GM23248 (cell line): Measurements from ENCODE around the gene WSCD1. TPM values are rescaled to one million over a fixed set of nuclear protein-coding genes. Genes with fewer than 3 reads are reported as not detected.

Source experiments
- DNase-seq: peaks from one replicate; pipeline ENCODE4 v3.0.0-alpha.2; 2015
- H2AFZ ChIP-seq: fragments of 200-600 bp; sonication (generic); 2 replicates; pipeline ENCODE4 v1.6.1; 2016; ENCODE audit warnings: antibody characterized with exemption
- H3F3A ChIP-seq: fragments of 200-600 bp; sonication (generic); 2 replicates; pipeline ENCODE4 v1.6.1; 2016; ENCODE audit warnings: mild to moderate bottlenecking, antibody characterized with exemption, mixed run types; ENCODE audit not compliant: insufficient read depth
- H3K27ac ChIP-seq: fragments of 200-600 bp; sonication (generic); 2 replicates; pipeline ENCODE4 v1.5.1; 2016; ENCODE audit warnings: mild to moderate bottlenecking
- H3K27me3 ChIP-seq: fragments of 200-600 bp; sonication (generic); replicated peaks from 2 replicates; pipeline ENCODE4 v1.6.1; 2016; ENCODE audit warnings: mild to moderate bottlenecking; ENCODE audit not compliant: insufficient read depth
- H3K36me3 ChIP-seq: fragments of 200-600 bp; sonication (generic); 2 replicates; pipeline ENCODE4 v1.6.1; 2016; ENCODE audit warnings: low read depth, mild to moderate bottlenecking
- H3K4me1 ChIP-seq: fragments of 200-600 bp; sonication (generic); 2 replicates; pipeline ENCODE4 v1.6.1; 2016; ENCODE audit warnings: mild to moderate bottlenecking; ENCODE audit not compliant: insufficient read depth
- H3K4me2 ChIP-seq: fragments of 200-600 bp; sonication (generic); one replicate; pipeline ENCODE4 v1.6.1; 2016; ENCODE audit warnings: mild to moderate bottlenecking; ENCODE audit not compliant: unreplicated experiment
- H3K4me3 ChIP-seq: fragments of 200-600 bp; sonication (generic); 2 replicates; pipeline ENCODE4 v1.5.1; 2016; ENCODE audit warnings: mild to moderate bottlenecking
- H3K79me2 ChIP-seq: fragments of 200-600 bp; sonication (generic); 2 replicates; pipeline ENCODE4 v1.6.1; 2016; ENCODE audit warnings: mild to moderate bottlenecking; ENCODE audit not compliant: insufficient read depth
- H3K9ac ChIP-seq: fragments of 200-600 bp; sonication (generic); 2 replicates; pipeline ENCODE4 v1.6.1; 2016; ENCODE audit warnings: mild to moderate bottlenecking
- H3K9me2 ChIP-seq: fragments of 200-600 bp; sonication (generic); 2 replicates; pipeline ENCODE4 v1.6.1; 2016; ENCODE audit warnings: mixed run types, mild to moderate bottlenecking, moderate library complexity; ENCODE audit not compliant: insufficient read depth
- H3K9me3 ChIP-seq: fragments of 200-600 bp; sonication (generic); one replicate; pipeline ENCODE4 v1.6.1; 2017; ENCODE audit warnings: low read depth
- H4K20me1 ChIP-seq: fragments of 200-600 bp; sonication (generic); 2 replicates; pipeline ENCODE4 v1.6.0; 2016; ENCODE audit not compliant: insufficient read depth
- EZH2 ChIP-seq: fragments of 200-600 bp; sonication (generic); IDR thresholded peaks from 2 replicates; pipeline ENCODE4 v1.6.1; 2018; ENCODE audit warnings: antibody characterized with exemption, mild to moderate bottlenecking; ENCODE audit not compliant: insufficient read depth, poor library complexity, severe bottlenecking
- EZH2phosphoT487 ChIP-seq: fragments of 200-600 bp; sonication (generic); IDR thresholded peaks from 2 replicates; pipeline ENCODE4 v1.6.1; 2018; ENCODE audit warnings: antibody characterized with exemption, moderate library complexity, mild to moderate bottlenecking, low read depth; ENCODE audit not compliant: insufficient read depth
- WGBS, 2 experiments: methylation state at CpG; one replicate each; pipeline ENCODE4 v1.1.6; 2015 to 2017; ENCODE audit warnings: low lambda C conversion rate in 2 of 2, low coverage in 1 of 2; ENCODE audit errors: missing lambda C conversion rate in 2 of 2; 5-methylcytosine and 5-hydroxymethylcytosine counted together
- in situ Hi-C: fragments of 300-500 bp; cut with MboI; formaldehyde crosslinking; loops from 2 replicates; pipeline ENCODE4 v1.15.0; 2020
- polyA plus RNA-seq: library from polyadenylated mRNA; unstranded; fragments of >200 nt; fragmentation: Nextera tagmentation; extraction: Ambion mirVana; gene quantifications from 2 replicates; pipeline ENCODE4 v1.2.1, GENCODE V29; 2016
- total RNA-seq: library from RNA; depleted of rRNA; stranded (reverse); fragments of >200 nt; shearing (Covaris generic); gene quantifications from 2 replicates; pipeline ENCODE4 v1.2.3, GENCODE V29; 2014

Gene WSCD1
- total and polyA plus RNA-seq, 2 experiments from 2014 or later, result 0.11 TPM; not detected in 1

DNA sequence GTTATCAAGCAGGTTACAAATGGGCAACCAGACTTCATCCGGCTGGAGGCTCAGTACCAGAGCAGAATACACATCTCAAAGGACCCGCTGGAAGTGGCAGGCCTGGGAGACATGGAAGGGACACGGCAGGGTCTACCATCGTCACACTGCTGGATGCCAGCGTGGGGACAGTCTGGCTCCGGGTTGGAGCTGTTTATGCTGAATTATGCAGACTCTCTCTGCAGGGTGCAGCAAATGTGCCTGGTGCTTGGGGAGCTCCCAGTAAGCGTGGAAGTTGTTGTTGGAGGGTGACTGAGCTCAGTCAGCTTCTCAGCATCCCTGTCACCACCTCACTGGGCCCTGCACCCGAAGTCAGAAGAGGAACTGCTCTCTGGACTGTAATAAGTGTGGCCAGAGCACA is 12.2 kb downstream of the WSCD1 start:
- 21 to 26% methylated on average over 8 of the region's 8 CpGs for WGBS, 2 experiments
- in situ Hi-C loops, result no loop called here
- Histone ChIP-seq H3K4me2 (no peak overlapping the region), H3K4me1 (no peaks in the 10 kb centered on the region), H3K36me3 (no peaks in the 10 kb centered on the region), H3K27me3 (no peaks in the 10 kb centered on the region; the same call in 1 of the 2 replicates), H3F3A (no peaks in the 10 kb centered on the region), H3K9me2 (no peaks in the 10 kb centered on the region), H3K4me3 (no peak overlapping the region), H4K20me1 (no peaks in the 10 kb centered on the region), H3K79me2 (no peaks in the 10 kb centered on the region), H3K27ac (no peak overlapping the region), H3K9ac (no peak overlapping the region), H3K9me3 (no peaks in the 10 kb centered on the region), H2AFZ (no peak overlapping the region)
- DNase-seq, result no peak
- no peak for TF ChIP-seq EZH2phosphoT487
- no peak for TF ChIP-seq EZH2

- H4K20me1 ChIP-seq, result no peaks in the 10 kb centered on the region
- H3K9me2 ChIP-seq, result no peaks in the 10 kb centered on the region
- no peak overlapping the region for H3K27ac ChIP-seq
- TF ChIP-seq EZH2phosphoT487, result no peak
- TF ChIP-seq EZH2, result no peak
- no peak for DNase-seq
- H2AFZ ChIP-seq, result no peak overlapping the region
- no peaks in the 10 kb centered on the region for H3K4me1 ChIP-seq
- no peaks in the 10 kb centered on the region for H3K36me3 ChIP-seq
- H3K9me3 ChIP-seq, result no peaks in the 10 kb centered on the region
- H3K79me2 ChIP-seq, result no peaks in the 10 kb centered on the region
- no peaks in the 10 kb centered on the region for H3F3A ChIP-seq
- H3K27me3 ChIP-seq, result no peaks in the 10 kb centered on the region
- 17 to 25% methylated on average over 25 of the region's 25 CpGs for WGBS, 2 experiments
- no peak overlapping the region for H3K9ac ChIP-seq
- in situ Hi-C loops, result no loop called here
- H3K4me3 ChIP-seq, result no peak overlapping the region
- no peak overlapping the region for H3K4me2 ChIP-seq
Observed at GRCh38 chr17:6084311-6085161, 14.4 kb downstream of the WSCD1 start.

GRCh38 chr17:6085812-6086211 is 15.6 kb downstream of the WSCD1 start:
- TF ChIP-seq EZH2phosphoT487, result no peak
- TF ChIP-seq EZH2, result no peak
- DNase-seq, result no peak
- in situ Hi-C loops, result no loop called here

DNA sequence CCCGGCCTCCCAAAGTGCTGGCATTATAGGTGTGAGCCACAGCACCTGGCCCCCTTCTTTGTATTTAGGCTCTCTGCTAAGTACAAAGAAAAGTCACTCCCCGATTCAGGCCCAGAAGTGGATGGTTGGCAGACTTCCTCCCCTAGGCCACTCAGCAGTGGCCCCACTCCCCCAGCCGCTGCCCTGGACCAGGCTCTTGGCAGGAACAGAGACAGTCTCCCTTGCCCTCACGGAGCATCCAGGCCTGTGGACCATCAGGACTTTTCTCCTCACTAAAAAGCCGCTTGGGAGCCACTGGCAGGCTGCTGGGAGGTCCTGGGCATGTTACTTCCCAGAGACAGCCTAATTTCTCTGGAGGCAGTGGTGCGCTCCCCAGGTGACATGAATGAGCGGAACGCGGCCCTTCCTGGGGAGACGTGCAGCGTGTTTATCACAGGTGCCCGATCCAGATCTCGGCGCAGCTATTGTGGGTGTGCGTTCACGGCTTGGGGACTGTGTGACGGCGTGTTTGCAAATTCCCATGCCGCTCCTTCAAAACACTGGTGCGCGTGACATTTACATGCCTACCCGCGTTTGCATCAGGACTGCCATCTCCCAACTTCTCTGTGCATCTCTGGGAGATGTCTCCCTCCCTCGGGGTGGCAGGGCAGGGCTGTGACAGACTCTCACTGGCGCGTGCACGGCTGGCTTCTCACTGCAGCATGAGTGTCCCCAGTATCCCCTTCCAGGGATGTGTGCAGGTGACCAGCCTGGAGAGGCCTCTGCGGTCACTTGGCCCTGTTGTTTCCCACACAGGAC is 16.6 kb downstream of the WSCD1 start:
- 63 to 64% methylated on average over 28 of the region's 28 CpGs for WGBS, 2 experiments
- DNase-seq, result no peak
- no peaks in the 10 kb centered on the region for H4K20me1 ChIP-seq
- no peak overlapping the region for H3K27ac ChIP-seq
- H3K9me2 ChIP-seq, result no peaks in the 10 kb centered on the region
- no peaks in the 10 kb centered on the region for H3K9me3 ChIP-seq
- no peaks in the 10 kb centered on the region for H3K27me3 ChIP-seq
- H3F3A ChIP-seq, result no peaks in the 10 kb centered on the region
- no peaks in the 10 kb centered on the region for H3K4me1 ChIP-seq
- no peak overlapping the region for H3K4me2 ChIP-seq
- H3K36me3 ChIP-seq, result no peaks in the 10 kb centered on the region
- no peak overlapping the region for H3K9ac ChIP-seq
- no peaks in the 10 kb centered on the region for H3K79me2 ChIP-seq
- H3K4me3 ChIP-seq, result no peak overlapping the region
- no peak overlapping the region for H2AFZ ChIP-seq
- in situ Hi-C loops, result no loop called here
- TF ChIP-seq EZH2phosphoT487, result no peak

More at GRCh38 chr17:6085812-6086211, 15.6 kb downstream of the WSCD1 start:
- Histone ChIP-seq H3K4me1 (no peaks in the 10 kb centered on the region), H3K27me3 (no peaks in the 10 kb centered on the region), H4K20me1 (no peaks in the 10 kb centered on the region), H3F3A (no peaks in the 10 kb centered on the region), H3K79me2 (no peaks in the 10 kb centered on the region), H3K27ac (no peak overlapping the region), H3K9ac (no peak overlapping the region), H3K4me2 (no peak overlapping the region), H3K4me3 (no peak overlapping the region), H3K9me2 (no peaks in the 10 kb centered on the region), H2AFZ (no peak overlapping the region), H3K36me3 (no peaks in the 10 kb centered on the region), H3K9me3 (no peaks in the 10 kb centered on the region)
- 24 to 34% methylated on average over 9 of the region's 9 CpGs for WGBS, 2 experiments
